IMR-90 (cell line): Measurements from ENCODE around the gene PTCHD4. TPM values are rescaled to one million over a fixed set of nuclear protein-coding genes. Genes with fewer than 3 reads are reported as not detected.

Source experiments
- ATAC-seq: fragments of 200-7000 bp; cut with Tn5 transposase; 2 replicates; pipeline ENCODE4 v1.9.1; 2020; ENCODE audit warnings: low read depth, mild to moderate bottlenecking, moderate library complexity
- BruUV-seq: library from RNA; stranded (reverse); fragments of 400-500 nt; replicated peaks from 2 replicates; lab custom pipeline; 2021; lab: Mats Ljungman, UMichigan
- CTCF ChIA-PET: fragments of 300-600 bp; formaldehyde crosslinking; extraction: SDS; loops from one replicate; lab custom pipeline; 2021; ENCODE audit warnings: antibody characterized with exemption; lab: Yijun Ruan, JAX
- POLR2A ChIA-PET: fragments of 300-600 bp; sonication (Branson Sonifier 250); formaldehyde crosslinking; loops from one replicate; lab custom pipeline; 2022; ENCODE audit warnings: antibody characterized with exemption; ENCODE audit not compliant: unreplicated experiment; lab: Charles Lee
- DNase-seq: peaks from one replicate; pipeline ENCODE4 v3.0.0; 2013
- H2AFZ ChIP-seq: replicated peaks from 2 replicates; pipeline ENCODE3; 2013; ENCODE audit warnings: low read length, mild to moderate bottlenecking; ENCODE audit not compliant: poor library complexity
- H2AK5ac ChIP-seq: 2 replicates; pipeline ENCODE4 v1.6.1; 2013; ENCODE audit warnings: low read depth, low read length, inconsistent platforms
- H2AK9ac ChIP-seq: replicated peaks from 2 replicates; pipeline ENCODE3; 2013; ENCODE audit warnings: mild to moderate bottlenecking, low read depth, low read length, moderate library complexity; ENCODE audit not compliant: poor library complexity
- H2BK120ac ChIP-seq: 2 replicates; pipeline ENCODE4 v1.6.1; 2013; ENCODE audit warnings: low read depth, low read length, inconsistent platforms
- H2BK15ac ChIP-seq: 3 replicates; pipeline ENCODE4 v1.6.1; 2013; ENCODE audit warnings: low read depth, low read length, inconsistent platforms
- H2BK20ac ChIP-seq: 2 replicates; pipeline ENCODE4 v1.6.1; 2013; ENCODE audit warnings: low read depth, mild to moderate bottlenecking, inconsistent platforms, low read length, moderate library complexity
- H2BK5ac ChIP-seq: 2 replicates; pipeline ENCODE4 v1.6.1; 2013; ENCODE audit warnings: mild to moderate bottlenecking, low read depth, low read length, inconsistent platforms; ENCODE audit not compliant: poor library complexity, severe bottlenecking
- H3K14ac ChIP-seq: replicated peaks from 2 replicates; pipeline ENCODE4 v1.6.1; 2013; ENCODE audit warnings: low read depth, low read length, inconsistent platforms
- H3K18ac ChIP-seq: 2 replicates; pipeline ENCODE4 v1.6.1; 2013; ENCODE audit warnings: low read depth, low read length, control low read depth
- H3K23ac ChIP-seq: 2 replicates; pipeline ENCODE4 v1.6.1; 2013; ENCODE audit warnings: low read depth, low read length, inconsistent platforms
- H3K27ac ChIP-seq: 2 replicates; pipeline ENCODE4 v1.5.1; 2013; ENCODE audit warnings: mild to moderate bottlenecking, control low read depth, low read length; ENCODE audit not compliant: insufficient read depth
- H3K27me3 ChIP-seq: 2 replicates; pipeline ENCODE4 v1.6.1; 2013; ENCODE audit warnings: low read length; ENCODE audit not compliant: control insufficient read depth, insufficient read depth
- H3K36me3 ChIP-seq: 2 replicates; pipeline ENCODE4 v1.6.1; 2013; ENCODE audit warnings: low read length, mixed read lengths; ENCODE audit not compliant: control insufficient read depth, insufficient read depth
- H3K4ac ChIP-seq: 2 replicates; pipeline ENCODE4 v1.6.1; 2013; ENCODE audit warnings: low read depth, low read length, inconsistent platforms
- H3K4me1 ChIP-seq: 2 replicates; pipeline ENCODE4 v1.6.1; 2013; ENCODE audit warnings: low read length, mixed read lengths; ENCODE audit not compliant: control insufficient read depth, insufficient read depth
- H3K4me2 ChIP-seq: 2 replicates; pipeline ENCODE4 v1.6.1; 2013; ENCODE audit warnings: low read depth, mild to moderate bottlenecking, control low read depth, low read length, moderate library complexity
- H3K4me3 ChIP-seq: 2 replicates; pipeline ENCODE4 v1.5.1; 2013; ENCODE audit warnings: low read depth, mild to moderate bottlenecking, control low read depth, low read length, moderate library complexity; ENCODE audit not compliant: insufficient read depth
- H3K56ac ChIP-seq: 2 replicates; pipeline ENCODE4 v1.6.1; 2013; ENCODE audit warnings: low read length, inconsistent platforms; ENCODE audit not compliant: insufficient read depth; ENCODE audit errors: extremely low read depth
- H3K79me1 ChIP-seq, 2 experiments: 2 replicates each; pipeline ENCODE4 v1.6.1; 2013; ENCODE audit warnings: low read length in 2 of 2, inconsistent platforms in 1 of 2, low read depth in 1 of 2
- H3K9ac ChIP-seq: 2 replicates; pipeline ENCODE4 v1.6.1; 2013; ENCODE audit warnings: low read depth, low read length, control low read depth
- H3K9me1 ChIP-seq: 2 replicates; pipeline ENCODE4 v1.6.1; 2013; ENCODE audit warnings: low read length, inconsistent platforms; ENCODE audit not compliant: insufficient read depth
- H3K9me3 ChIP-seq: 2 replicates; pipeline ENCODE4 v1.6.1; 2013; ENCODE audit warnings: low read length; ENCODE audit not compliant: control insufficient read depth, insufficient read depth
- H4K20me1 ChIP-seq: 2 replicates; pipeline ENCODE4 v1.6.1; 2013; ENCODE audit warnings: low read length, inconsistent platforms; ENCODE audit not compliant: insufficient read depth
- H4K5ac ChIP-seq: 2 replicates; pipeline ENCODE4 v1.6.1; 2013; ENCODE audit warnings: mild to moderate bottlenecking, low read depth, low read length, control low read depth
- H4K8ac ChIP-seq, 2 experiments: 2 replicates each; pipeline ENCODE4 v1.6.1; 2013; ENCODE audit warnings: low read depth in 2 of 2, low read length in 2 of 2, control low read depth in 1 of 2, inconsistent platforms in 1 of 2
- H4K91ac ChIP-seq: 2 replicates; pipeline ENCODE4 v1.6.1; 2013; ENCODE audit warnings: low read depth, low read length, inconsistent platforms; ENCODE audit not compliant: insufficient read depth
- POLR2A ChIP-seq: IDR thresholded peaks from 2 replicates; pipeline ENCODE4 v1.6.1; 2012; ENCODE audit warnings: mild to moderate bottlenecking, low read depth, low read length
- USF2 ChIP-seq: fragments of 150-350 bp; IDR thresholded peaks from 2 replicates; pipeline ENCODE4 v1.6.1; 2017; ENCODE audit warnings: mild to moderate bottlenecking, antibody characterized with exemption, low read length, low read depth
- WGBS, 2 experiments: methylation state at CpG; one replicate each; pipeline versions ENCODE4 v1.1.5 to v1.1.7; 2013; ENCODE audit warnings: missing lambda C conversion rate in 2 of 2; ENCODE audit not compliant: insufficient read length in 1 of 2; ENCODE audit errors: extremely low coverage in 2 of 2; 5-methylcytosine and 5-hydroxymethylcytosine counted together
- dilution Hi-C: fragments of 300-500 bp; cut with HindIII; formaldehyde crosslinking; loops from one replicate; pipeline ENCODE4 v1.14.3; 2018; ENCODE audit warnings: low sequenced_read_pairs; ENCODE audit not compliant: unreplicated experiment
- in situ Hi-C: fragments of 300-500 bp; cut with MboI; formaldehyde crosslinking; loops from 3 replicates; pipeline ENCODE4 v1.14.3; 2019; ENCODE audit warnings: low sequenced_read_pairs, inconsistent platforms, mixed read lengths
- intact Hi-C: fragments of 100-400 bp; cut with micrococcal nuclease; formaldehyde crosslinking; loops from 2 replicates; pipeline ENCODE4 v1.10.0; 2022
- polyA plus RNA-seq, 3 experiments: library from polyadenylated mRNA; depleted of rRNA; stranded (reverse); fragments of >200 nt; gene quantifications; 2 replicates each; pipeline ENCODE4 v1.2.3, GENCODE V29; 2012; ENCODE audit warnings: low replicate concordance in 1 of 3
- total RNA-seq: library from RNA; depleted of rRNA; stranded (reverse); fragments of >200 nt; gene quantifications from 2 replicates; pipeline ENCODE4 v1.2.3, GENCODE V29; 2012

Gene PTCHD4
- total and polyA plus RNA-seq, 2 of the 4 experiments (the other 2 are of a cell fraction) = 0.53 to 0.72 TPM

- H2BK15ac ChIP-seq = no peak overlapping the region
- H3K9me1 ChIP-seq = no peaks in the 10 kb centered on the region
- ChIA-PET CTCF (interaction anchor here (0.7 kb wide), 1 partner anchor 379 kb away, joined by 3 read pairs; no protein-coding TSS in a partner anchor), POLR2A (no interaction called here)
- H3K9me3 ChIP-seq = no peaks in the 10 kb centered on the region
- no peak overlapping the region for H4K5ac ChIP-seq
- H3K23ac ChIP-seq = no peak overlapping the region
- H3K27ac ChIP-seq = no peak overlapping the region
- no peaks in the 10 kb centered on the region for H3K4me1 ChIP-seq
- no peak overlapping the region for H3K18ac ChIP-seq
- H3K56ac ChIP-seq = no peak overlapping the region
- H3K14ac ChIP-seq = no peak overlapping the region
- H3K4ac ChIP-seq = no peak overlapping the region
- H2BK120ac ChIP-seq = no peak overlapping the region
- H3K79me1 ChIP-seq = no peaks in the 10 kb centered on the region
- H3K4me2 ChIP-seq = no peak overlapping the region
- TF ChIP-seq POLR2A (no peak), USF2 (no peak)
- DNase-seq (no peak), ATAC-seq (no peak)
- H2AK9ac ChIP-seq = no peak overlapping the region
- no peak overlapping the region for H2BK20ac ChIP-seq
- no peak overlapping the region for H4K91ac ChIP-seq
- dilution Hi-C loops = no loop called here
- intact Hi-C loops = no loop called here
- H4K20me1 ChIP-seq = no peaks in the 10 kb centered on the region
- WGBS, 2 experiments = no CpG with 5 or more reads among the region's 3 CpGs
- no peaks in the 10 kb centered on the region for H3K36me3 ChIP-seq
- in situ Hi-C loops = no loop called here
- no peaks in the 10 kb centered on the region for H3K27me3 ChIP-seq
- H2BK5ac ChIP-seq = no peak overlapping the region
- H3K4me3 ChIP-seq = no peak overlapping the region
- no peak overlapping the region for H4K8ac ChIP-seq
- no peak overlapping the region for H2AFZ ChIP-seq
- no peak overlapping the region for H2AK5ac ChIP-seq
- no TSS peak for BruUV-seq
- no peak overlapping the region for H3K9ac ChIP-seq
Observed at GRCh38 chr6:48144021-48144420, 33.0 kb upstream of the PTCHD4 start.
